Panc1 (cell line): ENCODE data around the gene DENND1C.

Experiments
- CTCF ChIP-seq: fragments of 450-650 bp; IDR thresholded peaks from 2 replicates; pipeline ENCODE4 v1.5.1; 2017; ENCODE audit warnings: mild to moderate bottlenecking
- POLR2AphosphoS5 ChIP-seq: IDR thresholded peaks from 2 replicates; pipeline ENCODE4 v1.6.1; 2012; ENCODE audit warnings: mild to moderate bottlenecking, low read depth, low read length, moderate library complexity
- REST ChIP-seq, 2 experiments: IDR thresholded peaks; 2 replicates each; pipeline ENCODE4 v1.6.1; 2011 to 2012; ENCODE audit warnings: low read depth in 2 of 2, control low read depth in 1 of 2, low read length in 1 of 2, mild to moderate bottlenecking in 1 of 2, moderate library complexity in 1 of 2; ENCODE audit not compliant: insufficient read depth in 1 of 2
- SIN3A ChIP-seq: IDR thresholded peaks from 2 replicates; pipeline ENCODE4 v1.6.1; 2012; ENCODE audit warnings: low read depth, mild to moderate bottlenecking, low read length, moderate library complexity, borderline replicate concordance; ENCODE audit not compliant: insufficient read depth

DNA sequence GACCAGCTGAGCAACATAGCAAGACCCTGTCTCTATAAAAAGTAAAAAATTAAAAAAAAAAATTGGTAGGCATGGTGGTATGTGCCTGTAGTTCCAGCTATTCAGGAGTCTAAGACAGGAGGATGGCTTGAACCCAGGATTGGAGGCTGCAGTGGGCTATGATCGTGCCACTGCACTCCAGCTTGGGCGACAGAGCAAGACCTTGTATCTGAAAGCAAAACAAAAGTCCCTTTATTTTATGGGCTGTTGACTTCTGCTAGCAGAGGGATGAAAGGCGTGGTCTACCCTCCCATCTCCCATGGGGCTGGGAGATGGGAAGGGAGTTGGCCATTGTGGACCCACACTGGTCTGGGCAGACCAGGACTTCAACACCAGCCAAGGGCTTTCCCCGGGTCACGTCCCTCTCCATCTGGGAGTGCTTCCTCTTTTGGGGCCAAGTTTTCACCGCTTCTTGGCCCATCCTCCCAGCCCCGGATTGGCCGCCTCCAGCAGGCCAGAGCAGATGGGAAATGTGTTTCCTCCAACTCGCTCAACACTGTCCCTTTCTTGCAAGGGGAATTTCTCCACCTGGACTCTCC lies 47.0 kb upstream of the DENND1C start:
- TF ChIP-seq REST (IDR thresholded peaks at IDR 0.05; ENCODE audit: insufficient read depth in 1 of 2, low read depth in 2 of 2, low read length in 1 of 2) = no peak
- no peak for TF ChIP-seq CTCF
- TF ChIP-seq POLR2AphosphoS5 = no peak
- TF ChIP-seq SIN3A = no peak
